Left lung (tissue), 10 donors: ENCODE measurements around the gene KCNC2. TPM values are rescaled to one million over a fixed set of nuclear protein-coding genes. Genes with fewer than 3 reads are reported as not detected.

Experiments
- ATAC-seq: fragments of 200-7000 bp; cut with Tn5 transposase; one replicate; pipeline ENCODE4 v1.9.1; 2020; ENCODE audit warnings: moderate library complexity
- DNase-seq, 4 donors: peaks; one replicate each; pipeline ENCODE4 v3.0.0-alpha.2; 2013 to 2020
- H3K27ac ChIP-seq, 2 donors: fragments of 200-600 bp; sonication (generic) in 1 of 2; one replicate each; pipeline versions ENCODE4 v1.5.0 to v1.8.0; 2020 to 2021
- H3K27me3 ChIP-seq, 2 donors: fragments of 200-600 bp; sonication (generic) in 1 of 2; one replicate each; pipeline versions ENCODE4 v1.5.0 to v1.8.0; 2020 to 2021
- H3K36me3 ChIP-seq, 2 donors: fragments of 200-600 bp; sonication (generic) in 1 of 2; one replicate each; pipeline versions ENCODE4 v1.5.0 to v1.8.0; 2020 to 2021
- H3K4me1 ChIP-seq, 2 donors: fragments of 200-600 bp; one replicate each; pipeline ENCODE4 v1.8.0; 2021
- H3K4me3 ChIP-seq, 2 donors: fragments of 200-600 bp; sonication (generic) in 1 of 2; one replicate each; pipeline versions ENCODE4 v1.5.0 to v1.8.0; 2020 to 2021; ENCODE audit warnings: mild to moderate bottlenecking in 1 of 2
- H3K9me3 ChIP-seq, 2 donors: fragments of 200-600 bp; sonication (generic) in 1 of 2; one replicate each; pipeline versions ENCODE4 v1.5.0 to v1.8.0; 2020 to 2021
- intact Hi-C, 2 donors: fragments of 100-400 bp; cut with DNase I; formaldehyde crosslinking; loops; one replicate each; pipeline versions ENCODE4 v1.11.2 to v1.14.2; 2022
- polyA plus RNA-seq, 6 donors: library from polyadenylated mRNA; unstranded; fragments of 120-200 nt; gene quantifications; one replicate each; pipeline ENCODE4 v1.2.1, GENCODE V29; 2013; ENCODE audit not compliant: insufficient read length in 6 of 6
- total RNA-seq, 2 donors: library from RNA; stranded (reverse); fragmentation: NEBNext Ultra II Directional; extraction: Animal tissue kit (Norgen Biotek cat#: 25700); gene quantifications; one replicate each; pipeline ENCODE4 v1.2.1, GENCODE V29; 2021
- TF ChIP-seq, protein P1 (sequence below), 2 donors: fragments of 200-600 bp; sonication (generic) in 1 of 2; IDR thresholded peaks; one replicate each; pipeline versions ENCODE4 v1.5.0 to v1.8.0; 2021; ENCODE audit warnings: antibody characterized with exemption in 2 of 2
- donor health status: DM: no; HTN: yes; CAD: no.
- donor health status: DM: no; HTN: no; CAD: no.

KCNC2 gene
- total and polyA plus RNA-seq, 8 donors: 0.10 to 0.42 (median 0.24) TPM; not detected in 5

DNA sequence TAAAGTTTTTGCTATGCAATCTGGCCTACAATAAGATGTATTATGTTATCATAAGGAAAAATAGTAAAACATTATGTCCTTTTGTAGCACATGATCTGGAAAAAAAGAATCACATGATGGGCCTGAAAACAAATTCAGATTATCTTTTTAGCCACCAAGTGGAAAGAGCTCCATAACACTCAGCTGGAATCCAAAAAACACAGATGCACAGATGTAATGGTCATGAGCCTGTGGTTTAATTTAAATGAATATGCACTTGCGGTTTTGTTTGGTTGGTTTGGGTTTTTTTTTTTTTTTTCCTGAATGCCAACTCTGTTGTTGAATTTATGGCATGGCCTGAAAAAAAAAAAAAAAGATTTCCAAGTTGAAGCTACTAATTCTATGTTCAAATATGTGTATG is 4.1 kb downstream of the KCNC2 start:
- no peak overlapping the region for H3K27ac ChIP-seq
- no peaks in the 10 kb centered on the region for H3K36me3 ChIP-seq
- ATAC-seq (no peak), DNase-seq (no peak)
- TF ChIP-seq, protein P1, sequence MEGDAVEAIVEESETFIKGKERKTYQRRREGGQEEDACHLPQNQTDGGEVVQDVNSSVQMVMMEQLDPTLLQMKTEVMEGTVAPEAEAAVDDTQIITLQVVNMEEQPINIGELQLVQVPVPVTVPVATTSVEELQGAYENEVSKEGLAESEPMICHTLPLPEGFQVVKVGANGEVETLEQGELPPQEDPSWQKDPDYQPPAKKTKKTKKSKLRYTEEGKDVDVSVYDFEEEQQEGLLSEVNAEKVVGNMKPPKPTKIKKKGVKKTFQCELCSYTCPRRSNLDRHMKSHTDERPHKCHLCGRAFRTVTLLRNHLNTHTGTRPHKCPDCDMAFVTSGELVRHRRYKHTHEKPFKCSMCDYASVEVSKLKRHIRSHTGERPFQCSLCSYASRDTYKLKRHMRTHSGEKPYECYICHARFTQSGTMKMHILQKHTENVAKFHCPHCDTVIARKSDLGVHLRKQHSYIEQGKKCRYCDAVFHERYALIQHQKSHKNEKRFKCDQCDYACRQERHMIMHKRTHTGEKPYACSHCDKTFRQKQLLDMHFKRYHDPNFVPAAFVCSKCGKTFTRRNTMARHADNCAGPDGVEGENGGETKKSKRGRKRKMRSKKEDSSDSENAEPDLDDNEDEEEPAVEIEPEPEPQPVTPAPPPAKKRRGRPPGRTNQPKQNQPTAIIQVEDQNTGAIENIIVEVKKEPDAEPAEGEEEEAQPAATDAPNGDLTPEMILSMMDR (IDR thresholded peaks at IDR 0.05): no peak
- H3K27me3 ChIP-seq: peaks cover 38 to 58% of the 10 kb centered on the region in 2 donors
- no peaks in the 10 kb centered on the region for H3K9me3 ChIP-seq
- intact Hi-C loops: no loop called here
- no peaks in the 10 kb centered on the region for H3K4me1 ChIP-seq
- no peak overlapping the region for H3K4me3 ChIP-seq

DNA sequence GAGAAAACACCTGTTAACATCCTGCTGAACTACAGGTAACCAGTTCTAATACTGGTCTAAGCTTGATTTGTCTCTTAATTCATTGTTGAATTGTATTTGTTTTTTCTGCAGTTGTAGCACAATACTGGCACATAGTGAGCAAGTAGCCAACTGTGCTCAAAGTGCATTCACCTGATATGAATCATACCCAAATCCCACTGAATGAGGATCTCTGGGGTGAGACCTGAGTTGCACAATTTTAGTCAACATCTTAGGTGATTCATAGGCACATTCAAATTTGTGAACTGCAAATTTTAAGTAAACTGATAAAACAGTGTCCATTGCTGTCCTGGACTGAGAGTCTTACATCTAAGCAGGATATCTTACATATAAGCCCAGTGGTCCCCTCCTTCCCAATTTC is 12.8 kb downstream of the KCNC2 start:
- Histone ChIP-seq H3K27me3 (no peaks in the 10 kb centered on the region), H3K27ac (no peak overlapping the region), H3K36me3 (no peaks in the 10 kb centered on the region), H3K4me1 (no peaks in the 10 kb centered on the region), H3K9me3 (no peaks in the 10 kb centered on the region), H3K4me3 (no peak overlapping the region)
- ATAC-seq: peak; percentile 68
- intact Hi-C loops: no loop called here
- TF ChIP-seq, protein P1 (IDR thresholded peaks at IDR 0.05): no peak
- no peak for DNase-seq

DNA sequence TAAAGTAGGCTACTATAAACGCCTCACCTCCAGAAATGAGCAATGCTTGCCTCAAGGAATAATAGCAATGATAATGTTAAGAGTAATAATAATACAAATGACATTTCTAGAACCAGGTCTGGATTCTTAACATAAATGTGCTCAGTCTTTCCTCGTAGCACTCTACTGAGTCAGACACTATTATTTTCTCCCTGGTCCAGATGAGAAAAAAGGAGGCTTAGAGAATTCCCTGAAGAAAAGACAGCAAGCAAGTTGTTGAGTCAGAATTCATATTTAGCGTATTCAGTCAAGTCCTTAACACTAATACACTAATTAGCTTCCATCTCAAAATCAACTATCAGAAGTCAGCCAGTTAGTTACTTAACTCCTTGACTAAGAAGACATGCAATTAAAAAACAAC is 13.2 kb downstream of the KCNC2 start:
- H3K9me3 ChIP-seq: no peaks in the 10 kb centered on the region
- H3K27me3 ChIP-seq: no peaks in the 10 kb centered on the region
- H3K4me3 ChIP-seq: no peak overlapping the region
- H3K4me1 ChIP-seq: no peaks in the 10 kb centered on the region
- H3K27ac ChIP-seq: no peak overlapping the region
- no peaks in the 10 kb centered on the region for H3K36me3 ChIP-seq
- TF ChIP-seq, protein P1 (IDR thresholded peaks at IDR 0.05): no peak
- intact Hi-C loops: no loop called here
- ATAC-seq: no peak
- no peak for DNase-seq

DNA sequence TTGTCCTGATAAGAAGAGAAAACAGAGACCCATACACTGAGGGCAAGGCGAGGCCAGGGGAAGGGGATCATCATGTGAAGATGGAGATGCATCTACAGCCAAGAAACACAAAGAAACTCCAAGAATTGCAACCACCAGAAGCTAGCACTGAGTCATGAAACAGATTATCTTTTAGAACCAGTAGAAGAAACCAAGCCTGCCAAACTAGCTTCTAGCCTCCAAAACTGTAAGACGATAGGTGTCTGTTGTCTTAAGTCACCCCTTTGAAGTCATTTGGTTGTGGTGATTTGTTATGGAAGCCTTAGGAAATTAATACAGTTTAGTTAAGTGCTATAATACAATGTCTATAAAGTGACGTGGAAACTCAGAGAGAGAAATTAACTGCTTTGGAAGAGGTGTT is 15.4 kb downstream of the KCNC2 start:
- no peak for ATAC-seq
- no peak for DNase-seq
- TF ChIP-seq, protein P1 (IDR thresholded peaks at IDR 0.05): no peak
- Histone ChIP-seq H3K36me3 (no peaks in the 10 kb centered on the region), H3K27ac (no peak overlapping the region), H3K4me3 (no peak overlapping the region), H3K4me1 (no peaks in the 10 kb centered on the region), H3K27me3 (no peaks in the 10 kb centered on the region), H3K9me3 (no peaks in the 10 kb centered on the region)
- intact Hi-C loops: no loop called here

DNA sequence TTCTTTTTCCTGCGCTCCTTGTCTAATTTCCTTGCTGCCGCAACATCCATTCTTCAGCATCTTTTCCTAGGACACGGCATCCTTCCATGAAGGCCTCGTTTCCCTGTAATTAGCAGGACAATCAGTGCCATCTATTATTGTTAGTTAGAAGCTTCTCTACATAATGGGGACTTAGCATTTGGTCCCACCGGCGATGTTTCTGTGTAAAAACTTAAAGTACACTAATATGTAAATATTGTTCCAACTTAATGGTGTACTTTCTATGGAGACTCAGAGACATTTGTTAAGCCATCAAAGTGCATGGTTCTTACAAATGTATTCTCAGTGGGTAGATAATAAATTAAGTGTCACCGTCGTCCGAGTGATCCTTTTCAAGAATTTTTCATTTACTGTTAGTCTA is 17.4 kb downstream of the KCNC2 start:
- no peaks in the 10 kb centered on the region for H3K27me3 ChIP-seq
- H3K4me1 ChIP-seq: no peaks in the 10 kb centered on the region
- TF ChIP-seq, protein P1 (IDR thresholded peaks at IDR 0.05): no peak
- intact Hi-C loops: no loop called here
- ATAC-seq (no peak), DNase-seq (no peak)
- no peaks in the 10 kb centered on the region for H3K36me3 ChIP-seq
- no peaks in the 10 kb centered on the region for H3K9me3 ChIP-seq
- H3K4me3 ChIP-seq: no peak overlapping the region
- H3K27ac ChIP-seq: no peak overlapping the region
